MM.1S (cell line): ENCODE measurements around the gene SLC32A1.

Experiments
- CTCF ChIP-seq: fragments of 300-600 bp; sonication (generic); IDR thresholded peaks from 2 replicates; pipeline ENCODE4 v1.5.1; 2016; ENCODE audit warnings: antibody characterized with exemption, low read length, mixed read lengths
- EZH2 ChIP-seq: fragments of 300-600 bp; sonication (generic); optimal IDR thresholded peaks from 2 replicates; pipeline ENCODE3; 2017; ENCODE audit warnings: low read depth, mild to moderate bottlenecking, antibody characterized with exemption, low read length, mixed read lengths

- TF ChIP-seq CTCF (no peak), EZH2 (no peak)
Observed at GRCh38 chr20:38769376-38770295, 45.4 kb downstream of the SLC32A1 start.
